ENCODE data around the gene MSI2.

DNA sequence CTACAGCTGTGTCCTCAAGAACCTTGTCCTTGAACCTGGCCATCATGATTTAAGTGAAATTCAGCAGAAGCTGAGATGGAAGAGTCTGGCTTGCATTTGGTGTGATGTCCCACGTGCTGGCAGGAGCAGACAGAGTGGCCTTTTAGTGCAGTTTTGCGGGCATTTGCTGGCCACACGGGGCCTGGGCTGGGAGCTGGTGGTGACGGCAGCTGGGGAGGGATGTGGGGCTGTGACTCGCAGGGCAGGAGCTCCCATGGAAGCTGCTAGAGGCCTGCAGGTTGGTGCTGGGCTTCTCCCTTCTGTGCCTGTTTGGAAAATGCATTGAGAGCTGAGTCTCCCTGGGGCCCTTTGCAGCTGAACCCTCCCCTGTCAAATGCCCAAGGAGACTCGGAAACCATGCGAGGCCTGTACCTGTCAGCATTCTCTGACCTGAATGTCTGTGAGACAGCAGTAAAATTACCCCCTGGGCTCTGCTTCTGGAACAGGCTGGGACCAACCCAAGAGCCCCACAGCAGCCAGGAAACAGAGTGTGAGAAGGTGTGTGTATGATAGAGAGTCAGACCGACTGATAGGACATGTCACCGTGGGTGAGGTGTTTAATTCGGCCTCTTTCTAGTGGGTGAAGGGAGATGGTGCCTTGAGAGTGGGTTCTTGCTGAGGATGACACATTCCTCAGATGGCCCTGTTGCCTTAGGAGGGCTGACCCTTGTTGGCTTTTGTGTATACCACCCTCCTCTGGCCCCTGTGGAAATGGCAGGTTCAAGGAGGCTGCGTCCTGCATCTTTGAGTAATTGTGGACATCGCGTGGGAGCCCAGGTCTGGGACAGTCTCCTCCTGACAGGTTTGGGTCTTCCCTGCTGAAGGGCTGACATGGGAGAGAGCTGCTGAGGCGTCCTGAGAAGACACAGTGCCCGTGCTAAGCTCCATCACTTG lies 145.5 kb downstream of the MSI2 start:
- TF ChIP-seq POLR2A (IDR thresholded peaks at IDR 0.05; ENCODE audit: low read depth, low read length) = no peak
- TF ChIP-seq POLR2AphosphoS5 (IDR thresholded peaks at IDR 0.05; ENCODE audit: low read depth, low read length) = no peak
